ENCODE results near the gene RARA. TPM values are rescaled to one million over a fixed set of nuclear protein-coding genes. Genes with fewer than 3 reads are reported as not detected.

RARA gene
- polyA plus RNA-seq, 1 experiment: 4.9 TPM

- CTCF ChIA-PET: interaction anchor here (1.2 to 1.8 kb wide), 2 partner anchors 9 to 43 kb away, joined by 5 to 8 read pairs; no protein-coding TSS in a partner anchor
- Histone ChIP-seq H3K27ac (ENCODE audit: low read depth, low read length) (no peak overlapping the region), H3K9me3 (ENCODE audit: control insufficient read depth, insufficient read depth, low read length) (no peaks in the 10 kb centered on the region), H3K4me3 (ENCODE audit: low read depth, low read length) (no peak overlapping the region), H3K27me3 (ENCODE audit: control insufficient read depth, insufficient read depth, low read length) (no peaks in the 10 kb centered on the region)
- POLR2A ChIA-PET: interaction anchor here (1.5 to 2.0 kb wide), 2 partner anchors 34 to 47 kb away, joined by 3 to 7 read pairs; no protein-coding TSS in a partner anchor
- no peak for DNase-seq (ENCODE audit: low read depth, low spot score)
- no peak for TF ChIP-seq CTCF (IDR thresholded peaks at IDR 0.05; ENCODE audit: low read depth, low read length)
These were observed 2.6 kb downstream of the RARA start for GRCh38 chr17:40311575-40311974.

- DNase-seq (ENCODE audit: low read depth, low spot score): no peak
- no peaks in the 10 kb centered on the region for H3K27me3 ChIP-seq (ENCODE audit: control insufficient read depth, insufficient read depth, low read length)
- H3K4me3 ChIP-seq (ENCODE audit: low read depth, low read length): no peak overlapping the region
- ChIA-PET CTCF (interaction anchor here (1.2 kb wide), 1 partner anchor 9 kb away, joined by 8 read pairs; no protein-coding TSS in a partner anchor), POLR2A (interaction anchor here (1.5 to 2.0 kb wide), 2 partner anchors 33 to 47 kb away, joined by 3 to 7 read pairs; no protein-coding TSS in a partner anchor)
- H3K9me3 ChIP-seq (ENCODE audit: control insufficient read depth, insufficient read depth, low read length): no peaks in the 10 kb centered on the region
- no peak for TF ChIP-seq CTCF (IDR thresholded peaks at IDR 0.05; ENCODE audit: low read depth, low read length)
- no peak overlapping the region for H3K27ac ChIP-seq (ENCODE audit: low read depth, low read length)
These were observed 3.3 kb downstream of the RARA start for GRCh38 chr17:40312131-40312731.

GRCh38 chr17:40312893-40313667, 4.1 kb downstream of the RARA start:
- H3K27me3 ChIP-seq (ENCODE audit: control insufficient read depth, insufficient read depth, low read length): no peaks in the 10 kb centered on the region
- no peak for TF ChIP-seq CTCF (IDR thresholded peaks at IDR 0.05; ENCODE audit: low read depth, low read length)
- no peaks in the 10 kb centered on the region; the same call in 1 of the 2 replicates for H3K9me3 ChIP-seq (ENCODE audit: control insufficient read depth, insufficient read depth, low read length)
- POLR2A ChIA-PET: interaction anchor here (2.0 kb wide), 1 partner anchor 32 kb away, joined by 7 read pairs; no protein-coding TSS in a partner anchor
- no peak overlapping the region for H3K4me3 ChIP-seq (ENCODE audit: low read depth, low read length)
- H3K27ac ChIP-seq (ENCODE audit: low read depth, low read length): no peak overlapping the region
- no peak for DNase-seq (ENCODE audit: low read depth, low spot score)
- CTCF ChIA-PET: interaction anchor here (4.7 kb wide), 1 partner anchor 9 kb away, joined by 99 read pairs; no protein-coding TSS in a partner anchor

- H3K27ac ChIP-seq (ENCODE audit: low read depth, low read length): peak overlapping the region; percentile 21
- ChIA-PET CTCF (interaction anchor here (0.6 to 4.7 kb wide), 2 partner anchors 10 to 31 kb away, joined by 5 to 99 read pairs; no protein-coding TSS in a partner anchor), POLR2A (interaction anchor here (0.5 to 0.9 kb wide), 2 partner anchors 10 to 162 kb away, joined by 4 to 8 read pairs; no protein-coding TSS in a partner anchor)
- H3K27me3 ChIP-seq (ENCODE audit: control insufficient read depth, insufficient read depth, low read length): no peaks in the 10 kb centered on the region
- no peak for TF ChIP-seq CTCF (IDR thresholded peaks at IDR 0.05; ENCODE audit: low read depth, low read length)
- DNase-seq (ENCODE audit: low read depth, low spot score): no peak
- H3K9me3 ChIP-seq (ENCODE audit: control insufficient read depth, insufficient read depth, low read length): peaks cover 2% of the 10 kb centered on the region; the same call in 1 of the 2 replicates
- no peak overlapping the region for H3K4me3 ChIP-seq (ENCODE audit: low read depth, low read length)
These were observed 4.9 kb downstream of the RARA start for GRCh38 chr17:40313668-40314583.

Data from AG04450 (cell line).